ENCODE data around the gene MRPS22. TPM values are rescaled to one million over a fixed set of nuclear protein-coding genes. Genes with fewer than 3 reads are reported as not detected.

MRPS22 gene
- total and polyA plus RNA-seq, 9 of the 15 experiments (the other 6 are each of a cell fraction or from before 2014, with no cell fraction given) = 148 to 397 (median 229) TPM

DNA sequence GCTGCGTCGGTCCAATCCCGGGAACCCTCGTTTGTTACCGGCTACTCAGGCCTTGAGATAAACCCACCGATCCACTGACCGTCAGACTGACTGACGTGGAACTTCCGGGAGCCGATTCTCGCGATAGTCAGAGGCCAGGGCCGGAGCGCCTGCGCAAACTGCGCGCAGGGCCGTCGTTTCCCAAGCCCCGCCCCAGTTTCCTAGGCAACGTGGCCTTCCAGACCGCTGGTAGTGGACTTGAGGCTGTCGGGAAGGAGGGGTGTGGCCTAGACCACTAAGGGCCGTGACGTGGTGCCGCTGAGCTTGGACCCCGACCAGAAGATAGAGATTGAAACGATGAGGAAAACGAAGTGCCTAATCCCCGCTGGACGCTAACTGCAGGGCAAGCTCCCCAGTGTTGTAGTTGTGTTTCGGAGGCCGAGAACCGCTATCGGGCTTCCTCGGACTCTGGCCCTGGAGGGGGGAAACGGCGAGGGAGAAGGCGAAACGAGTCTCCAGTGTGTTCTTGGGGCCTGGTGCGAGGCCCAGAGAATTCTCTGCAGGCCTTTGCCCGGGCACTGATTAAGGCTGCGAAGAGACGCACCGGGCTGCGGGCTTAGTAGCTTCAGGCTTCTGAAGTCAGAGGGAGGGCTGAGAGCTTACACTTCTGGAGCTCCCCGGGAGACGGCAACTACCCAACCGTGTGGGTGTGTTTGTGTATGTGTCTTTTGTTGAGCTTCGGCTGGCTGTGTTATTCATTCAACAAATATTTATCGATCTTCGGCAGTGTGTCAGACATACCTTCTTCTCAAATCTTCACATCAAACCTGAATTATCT, 45.9 kb downstream of the MRPS22 start, which contains the start of gene COPB2 (continued):
- TF ChIP-seq, protein P1, sequence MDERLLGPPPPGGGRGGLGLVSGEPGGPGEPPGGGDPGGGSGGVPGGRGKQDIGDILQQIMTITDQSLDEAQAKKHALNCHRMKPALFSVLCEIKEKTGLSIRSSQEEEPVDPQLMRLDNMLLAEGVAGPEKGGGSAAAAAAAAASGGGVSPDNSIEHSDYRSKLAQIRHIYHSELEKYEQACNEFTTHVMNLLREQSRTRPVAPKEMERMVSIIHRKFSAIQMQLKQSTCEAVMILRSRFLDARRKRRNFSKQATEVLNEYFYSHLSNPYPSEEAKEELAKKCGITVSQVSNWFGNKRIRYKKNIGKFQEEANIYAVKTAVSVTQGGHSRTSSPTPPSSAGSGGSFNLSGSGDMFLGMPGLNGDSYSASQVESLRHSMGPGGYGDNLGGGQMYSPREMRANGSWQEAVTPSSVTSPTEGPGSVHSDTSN (CRISPR knock-in tag; IDR thresholded peaks at IDR 0.05; ENCODE audit: low read depth) = no peak
- TF ChIP-seq, protein P1 (tag; conservative IDR thresholded peaks at IDR 0.05; ENCODE audit: low read depth) = 0 out of 2 replicates have a peak, but pooled peaks have one; percentile 20
- no peak for TF ChIP-seq HNRNPUL1 (IDR thresholded peaks at IDR 0.05; ENCODE audit: low read length)
- TF ChIP-seq NFRKB (IDR thresholded peaks at IDR 0.05; ENCODE audit: low read depth) = no peak
- peak; percentile 83 for TF ChIP-seq POLR2AphosphoS5 (IDR thresholded peaks at IDR 0.05; ENCODE audit: control insufficient read depth, insufficient read depth, low read depth, low read length)
- TF ChIP-seq ZNF121 (CRISPR knock-in tag; conservative IDR thresholded peaks at IDR 0.05) = no peak
- TF ChIP-seq, protein P2, sequence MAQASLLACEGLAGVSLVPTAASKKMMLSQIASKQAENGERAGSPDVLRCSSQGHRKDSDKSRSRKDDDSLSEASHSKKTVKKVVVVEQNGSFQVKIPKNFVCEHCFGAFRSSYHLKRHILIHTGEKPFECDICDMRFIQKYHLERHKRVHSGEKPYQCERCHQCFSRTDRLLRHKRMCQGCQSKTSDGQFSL (CRISPR knock-in tag; IDR thresholded peaks at IDR 0.05) = no peak; the same call in 1 of the 2 replicates
- TF ChIP-seq, protein P2 (tag; IDR thresholded peaks at IDR 0.05) = no peak
- TF ChIP-seq, protein P3, sequence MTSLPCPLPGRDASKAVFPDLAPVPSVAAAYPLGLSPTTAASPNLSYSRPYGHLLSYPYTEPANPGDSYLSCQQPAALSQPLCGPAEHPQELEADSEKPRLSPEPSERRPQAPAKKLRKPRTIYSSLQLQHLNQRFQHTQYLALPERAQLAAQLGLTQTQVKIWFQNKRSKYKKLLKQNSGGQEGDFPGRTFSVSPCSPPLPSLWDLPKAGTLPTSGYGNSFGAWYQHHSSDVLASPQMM (CRISPR knock-in tag; IDR thresholded peaks at IDR 0.05) = no peak
- TF ChIP-seq, protein P4, sequence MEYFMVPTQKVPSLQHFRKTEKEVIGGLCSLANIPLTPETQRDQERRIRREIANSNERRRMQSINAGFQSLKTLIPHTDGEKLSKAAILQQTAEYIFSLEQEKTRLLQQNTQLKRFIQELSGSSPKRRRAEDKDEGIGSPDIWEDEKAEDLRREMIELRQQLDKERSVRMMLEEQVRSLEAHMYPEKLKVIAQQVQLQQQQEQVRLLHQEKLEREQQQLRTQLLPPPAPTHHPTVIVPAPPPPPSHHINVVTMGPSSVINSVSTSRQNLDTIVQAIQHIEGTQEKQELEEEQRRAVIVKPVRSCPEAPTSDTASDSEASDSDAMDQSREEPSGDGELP (CRISPR knock-in tag; IDR thresholded peaks at IDR 0.05; ENCODE audit: borderline replicate concordance) = peak; percentile 84
- no peak for TF ChIP-seq CEBPB (tag; IDR thresholded peaks at IDR 0.05)
- TF ChIP-seq U2AF1 (optimal IDR thresholded peaks at IDR 0.05; ENCODE audit: low read depth, low read length) = no peak
- TF ChIP-seq ZNF778 (CRISPR knock-in tag; IDR thresholded peaks at IDR 0.05) = no peak
- TF ChIP-seq ZFP30 (CRISPR knock-in tag; IDR thresholded peaks at IDR 0.05; ENCODE audit: borderline replicate concordance) = no peak
- no peak for TF ChIP-seq NR2C1 (IDR thresholded peaks at IDR 0.05)
- TF ChIP-seq NR2C1 (tag; IDR thresholded peaks at IDR 0.05) = no peak
- TF ChIP-seq RBM17 (IDR thresholded peaks at IDR 0.05; ENCODE audit: borderline replicate concordance, low read depth, low read length) = no peak
- no peak for TF ChIP-seq XRCC3 (IDR thresholded peaks at IDR 0.05)
- TF ChIP-seq, protein P5, sequence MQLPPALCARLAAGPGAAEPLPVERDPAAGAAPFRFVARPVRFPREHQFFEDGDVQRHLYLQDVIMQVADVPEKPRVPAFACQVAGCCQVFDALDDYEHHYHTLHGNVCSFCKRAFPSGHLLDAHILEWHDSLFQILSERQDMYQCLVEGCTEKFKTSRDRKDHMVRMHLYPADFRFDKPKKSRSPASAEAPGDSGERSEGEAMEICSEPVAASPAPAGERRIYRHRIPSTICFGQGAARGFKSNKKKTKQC (CRISPR knock-in tag; IDR thresholded peaks at IDR 0.05) = no peak; the same call in 1 of the 2 replicates
- TF ChIP-seq CBFA2T2 (conservative IDR thresholded peaks at IDR 0.05) = no peak
- TF ChIP-seq ZNF408 (CRISPR knock-in tag; IDR thresholded peaks at IDR 0.05; ENCODE audit: low read depth) = no peak
- TF ChIP-seq MYNN (IDR thresholded peaks at IDR 0.05) = no peak
- TF ChIP-seq MYNN (CRISPR knock-in tag; IDR thresholded peaks at IDR 0.05) = no peak
- TF ChIP-seq HDGF (IDR thresholded peaks at IDR 0.05) = no peak
- TF ChIP-seq SMC3 (conservative IDR thresholded peaks at IDR 0.05; ENCODE audit: insufficient read depth, low read depth, low read length) = no peak
